ENCODE data around the gene SMIM41.

- TF ChIP-seq CTCF (conservative IDR thresholded peaks at IDR 0.05; ENCODE audit: low read length) = no peak
- no peak for TF ChIP-seq EZH2phosphoT487 (IDR thresholded peaks at IDR 0.05; ENCODE audit: borderline replicate concordance, low read depth, low read length)
These were observed 69.7 kb downstream of the SMIM41 start for GRCh38 chr12:52149182-52149641.
